LNCAP (cell line): Measurements from ENCODE around the gene MYBPC2.

Source experiments
- CTCF ChIP-seq: fragments of 450-650 bp; IDR thresholded peaks from 2 replicates; pipeline ENCODE4 v1.5.1; 2017; ENCODE audit warnings: mild to moderate bottlenecking

The MYBPC2 gene

GRCh38 chr19:50501568-50502475, 69.1 kb downstream of the MYBPC2 start:
- TF ChIP-seq CTCF: no peak

- no peak for TF ChIP-seq CTCF
Measured at GRCh38 chr19:50505856-50506611, 73.3 kb downstream of the MYBPC2 start.

GRCh38 chr19:50506700-50507099, 74.0 kb downstream of the MYBPC2 start:
- TF ChIP-seq CTCF: no peak

GRCh38 chr19:50507376-50507775, 74.7 kb downstream of the MYBPC2 start:
- TF ChIP-seq CTCF: no peak

- TF ChIP-seq CTCF: no peak
Measured at GRCh38 chr19:50508843-50509190, 76.1 kb downstream of the MYBPC2 start.

- TF ChIP-seq CTCF: no peak
Measured at GRCh38 chr19:50509366-50509765, 76.7 kb downstream of the MYBPC2 start.

GRCh38 chr19:50510121-50510670, 77.5 kb downstream of the MYBPC2 start:
- TF ChIP-seq CTCF: no peak
